Left cardiac atrium (tissue), 4 donors: ENCODE data around the gene PITPNM3. TPM values are rescaled to one million over a fixed set of nuclear protein-coding genes. Genes with fewer than 3 reads are reported as not detected.
A peak's percentile ranks its signal among the peaks of the same experiment; 100 is the strongest.
"Not testable (repeated sequence)": the region's sequence is repeated elsewhere in the genome, so short reads cannot be mapped to it uniquely, and the experiment has no call there.

ENCODE experiments used
- ATAC-seq, 2 donors: fragments of 200-7000 bp; cut with Tn5 transposase; one replicate each; pipeline ENCODE4 v1.9.1; 2020; ENCODE audit warnings: mild to moderate bottlenecking in 2 of 2, moderate library complexity in 2 of 2
- DNase-seq: peaks from one replicate; pipeline ENCODE4 v3.0.0-alpha.2; 2020
- intact Hi-C, 2 donors: fragments of 100-400 bp; cut with DNase I; formaldehyde crosslinking; loops; one replicate each; pipeline versions ENCODE4 v1.14.1 to v1.15.1; 2022 to 2023
- total RNA-seq, 2 donors: library from RNA; stranded (reverse); fragmentation: NEBNext Ultra II Directional; extraction: Animal tissue kit (Norgen Biotek cat#: 25700); gene quantifications; one replicate each; pipeline ENCODE4 v1.2.1, GENCODE V29; 2021
- donor health status: DM: no; HTN: yes; CAD: no.
- donor health status: DM: no; HTN: yes; CAD: no; lungs with severe emphysema.
- donor health status: DM: yes; HTN: yes; CAD: no.
- donor health status: Dilated cardiomyopathy.

PITPNM3 gene
- total RNA-seq, 2 donors from 2014 or later: 3.1 to 3.4 TPM

DNA sequence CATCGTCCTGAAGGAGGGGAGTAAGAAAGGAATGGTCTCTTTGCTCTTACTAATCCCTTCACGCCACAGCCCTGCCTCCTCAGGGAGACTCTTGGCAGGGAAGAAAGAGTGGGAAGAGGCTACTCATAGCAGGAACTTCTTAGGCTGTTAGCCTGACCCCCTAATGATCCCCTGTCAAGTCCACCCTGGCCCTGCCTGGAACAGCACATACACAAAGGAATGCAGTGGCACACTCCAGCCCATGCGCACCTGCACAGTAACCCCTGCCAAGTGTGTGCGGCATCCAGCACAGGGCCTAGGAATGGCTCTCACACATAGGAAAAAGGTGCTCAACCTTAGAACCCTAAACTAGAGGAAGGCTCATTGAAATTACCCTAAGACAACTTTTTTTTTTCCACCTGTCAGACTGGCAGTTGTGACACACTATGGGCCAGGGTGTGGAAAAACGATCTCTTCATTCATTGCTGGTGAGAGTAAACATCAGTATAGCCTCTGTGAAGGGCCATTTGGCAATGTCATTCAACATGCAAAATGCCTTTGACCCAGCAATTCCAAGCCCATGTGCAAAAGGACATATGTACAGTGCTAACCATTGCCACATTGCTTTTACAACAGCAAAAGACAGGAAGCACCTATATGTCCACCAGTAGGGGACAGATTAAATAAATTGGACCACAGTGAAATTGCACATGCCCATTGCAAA lies 62.0 kb downstream of the PITPNM3 start:
- DNase-seq: no peak
- peak in 1 of 2 donors; percentile 69 for ATAC-seq
- intact Hi-C loops: no loop called here

DNA sequence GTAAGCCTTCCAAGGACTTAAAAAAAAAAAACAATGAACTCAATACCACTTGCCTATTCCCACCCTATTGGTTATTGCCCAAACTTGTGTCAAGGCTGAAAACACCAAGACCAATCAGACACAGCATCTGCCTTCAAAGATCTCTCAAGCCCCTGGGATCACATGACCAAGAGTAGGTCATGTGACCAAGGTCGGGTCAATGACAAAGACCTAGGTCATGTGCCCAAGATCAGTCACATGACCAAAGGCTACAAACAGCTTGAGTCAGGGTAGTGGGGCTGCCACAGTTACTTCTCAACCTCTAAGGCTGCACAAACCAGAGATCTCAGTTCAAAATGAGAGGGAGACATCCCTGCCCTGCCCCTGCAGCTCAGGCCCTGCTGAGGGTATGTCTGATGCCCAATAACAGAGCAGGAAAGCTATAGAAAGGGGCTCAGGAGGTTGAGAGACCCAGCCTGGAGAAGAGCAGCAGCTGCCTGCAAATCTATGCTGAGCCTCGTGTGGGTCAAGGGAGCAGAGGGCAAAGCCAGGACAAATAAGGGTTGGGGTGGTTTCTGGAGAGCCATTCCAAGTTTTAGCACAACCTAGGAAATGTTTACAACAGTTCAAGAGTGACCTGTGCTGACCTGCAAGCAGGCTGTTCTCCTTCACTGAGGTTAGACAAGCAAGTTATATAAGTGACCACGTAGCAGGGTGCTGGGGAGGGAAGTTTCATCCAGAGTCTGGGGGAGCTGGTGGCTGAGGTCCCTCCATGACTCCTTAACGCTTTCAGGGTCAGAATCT lies 63.3 kb downstream of the PITPNM3 start:
- ATAC-seq (no peak), DNase-seq (no peak)
- intact Hi-C loops: no loop called here

GRCh38 chr17:6491071-6491700 lies 65.2 kb downstream of the PITPNM3 start:
- DNase-seq (no peak), ATAC-seq (no peak)
- intact Hi-C loops: no loop called here

DNA sequence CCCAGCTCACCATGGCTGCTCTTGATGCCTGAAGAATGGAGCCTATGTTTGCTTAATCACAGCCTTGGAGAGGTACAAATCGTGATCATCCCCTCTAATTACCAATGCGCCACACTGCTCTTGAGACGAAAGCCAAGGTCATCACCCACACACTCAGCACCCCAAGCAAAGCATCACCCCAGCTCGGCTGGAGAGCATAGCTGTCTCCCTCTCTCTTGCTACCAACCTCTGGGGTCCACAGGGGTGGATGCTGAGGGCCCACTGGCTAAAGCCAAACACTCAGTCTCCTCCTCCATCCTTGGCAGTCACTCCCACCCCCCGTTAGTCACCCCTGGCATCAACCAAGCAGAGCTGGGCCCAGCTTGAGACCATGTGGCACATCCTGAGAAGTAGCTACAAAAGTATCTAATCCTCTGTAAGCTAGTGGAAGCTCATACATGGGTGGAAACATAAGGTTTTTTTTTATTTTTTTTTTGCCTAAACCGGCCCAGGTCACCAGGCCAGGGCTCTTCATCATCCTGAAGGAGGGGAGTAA lies 67.3 kb downstream of the PITPNM3 start:
- intact Hi-C loops: no loop called here
- DNase-seq (no peak), ATAC-seq (no peak)

GRCh38 chr17:6488008-6488539 lies 68.3 kb downstream of the PITPNM3 start:
- intact Hi-C loops: no loop called here
- DNase-seq (no peak), ATAC-seq (no peak)

- DNase-seq: peak; percentile 56
- intact Hi-C loops: no loop called here
- peak in 1 of 2 donors; percentile 71 for ATAC-seq
Observed at GRCh38 chr17:6487251-6488007, 68.9 kb downstream of the PITPNM3 start.

- no peak for ATAC-seq
- DNase-seq: no peak
- intact Hi-C loops: no loop called here
Observed at GRCh38 chr17:6485646-6486412, 70.5 kb downstream of the PITPNM3 start.

- intact Hi-C loops: no loop called here
- DNase-seq (no peak), ATAC-seq (no peak)
Observed at GRCh38 chr17:6483507-6483906, 72.8 kb downstream of the PITPNM3 start.

DNA sequence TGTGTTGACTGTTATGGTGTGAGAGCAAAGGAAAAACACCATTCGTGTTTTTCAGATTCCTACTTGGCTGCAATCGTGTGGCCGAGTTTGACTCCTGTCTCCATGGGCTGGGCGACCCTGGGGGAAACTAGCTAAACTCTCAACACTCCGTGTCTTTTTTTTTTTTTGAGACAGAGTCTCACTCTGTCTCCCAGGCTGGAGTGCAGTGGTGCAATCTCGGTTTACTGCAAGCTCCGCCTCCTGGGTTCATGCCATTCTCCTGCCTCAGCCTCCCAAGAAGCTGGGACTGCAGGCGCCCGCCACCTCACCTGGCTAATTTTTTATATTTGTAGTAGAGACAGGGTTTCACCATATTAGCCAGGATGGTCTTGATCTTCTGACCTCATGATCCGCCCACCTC lies 73.6 kb downstream of the PITPNM3 start:
- not testable (repeated sequence) for ATAC-seq, DNase-seq

GRCh38 chr17:6482105-6482455 lies 74.3 kb downstream of the PITPNM3 start:
- ATAC-seq: no peak
- intact Hi-C loops: no loop called here

More for the DNA sequence above, 73.6 kb downstream of the PITPNM3 start:
- intact Hi-C loops: not testable (repeated sequence)

GRCh38 chr17:6480303-6480675 lies 76.1 kb downstream of the PITPNM3 start:
- ATAC-seq (no peak), DNase-seq (no peak)
- intact Hi-C loops: no loop called here

More at GRCh38 chr17:6482105-6482455, 74.3 kb downstream of the PITPNM3 start:
- DNase-seq: no peak

- no peak for ATAC-seq
- intact Hi-C loops: loop anchor here in 1 of 2 donors (10.0 kb wide), 1 partner anchor 85 kb away; no protein-coding TSS in a partner anchor
- no peak for DNase-seq
Observed at GRCh38 chr17:6479622-6480302, 76.6 kb downstream of the PITPNM3 start.

GRCh38 chr17:6478486-6478885 lies 77.9 kb downstream of the PITPNM3 start:
- ATAC-seq (no peak), DNase-seq (no peak)
- intact Hi-C loops: loop anchor here in 1 of 2 donors (10.0 kb wide), 1 partner anchor 86 kb away; no protein-coding TSS in a partner anchor

DNA sequence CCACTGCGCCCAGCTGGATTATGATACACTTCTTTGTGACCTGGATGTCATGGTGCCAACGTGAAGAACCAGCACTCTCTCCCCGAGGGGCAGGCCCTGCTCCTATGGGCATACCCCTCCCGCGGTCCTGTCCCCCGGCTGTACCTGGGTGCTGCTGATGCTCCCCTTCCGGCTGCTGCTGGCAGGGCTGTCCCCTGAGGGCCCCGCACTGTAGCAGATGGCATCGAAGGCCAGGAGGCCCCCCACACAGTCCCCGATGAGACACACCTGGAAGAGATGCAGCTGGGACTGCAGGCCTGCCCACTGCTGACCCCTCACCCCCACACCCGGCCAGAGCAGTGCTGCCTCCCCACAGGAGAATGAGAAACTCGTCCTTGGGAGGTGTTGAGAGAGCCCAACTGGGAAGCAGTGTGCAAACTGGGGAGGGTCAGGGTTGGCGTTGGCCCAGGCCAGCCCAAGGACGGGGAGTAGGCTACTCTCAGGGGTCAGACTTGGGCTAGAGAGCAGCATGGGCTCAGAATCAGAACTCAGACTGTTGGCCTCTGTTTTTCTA lies 78.4 kb downstream of the PITPNM3 start:
- DNase-seq (no peak), ATAC-seq (no peak)
- intact Hi-C loops: loop anchor here in 1 of 2 donors (10.0 kb wide), 1 partner anchor 87 kb away; no protein-coding TSS in a partner anchor

DNA sequence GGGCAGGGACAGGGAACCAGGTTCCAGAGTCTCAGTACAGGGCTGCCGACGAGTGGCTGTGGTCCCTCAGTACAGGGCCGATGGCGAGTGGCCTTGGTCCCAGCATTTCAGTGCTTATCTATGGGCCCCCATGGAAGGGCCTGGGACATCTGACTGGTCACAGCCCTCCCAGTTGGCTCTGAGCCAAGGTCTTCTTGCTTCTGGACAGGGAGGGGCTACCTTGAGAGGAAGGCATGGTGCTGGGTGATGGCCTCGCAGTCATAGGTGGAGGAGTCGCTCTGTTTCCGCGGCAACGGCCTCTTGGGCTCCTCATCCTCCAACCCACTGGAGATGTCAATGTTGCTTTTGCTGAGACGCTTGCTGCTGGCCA lies 79.6 kb downstream of the PITPNM3 start:
- ATAC-seq (no peak), DNase-seq (no peak)
- intact Hi-C loops: loop anchor here in 1 of 2 donors (10.0 kb wide), 1 partner anchor 88 kb away; no protein-coding TSS in a partner anchor

GRCh38 chr17:6476076-6476809 lies 80.1 kb downstream of the PITPNM3 start:
- ATAC-seq: no peak
- intact Hi-C loops: loop anchor here in 1 of 2 donors (10.0 kb wide), 1 partner anchor 89 kb away; no protein-coding TSS in a partner anchor

More at GRCh38 chr17:6476076-6476809, 80.1 kb downstream of the PITPNM3 start:
- no peak for DNase-seq
